SU-DHL-6 (cell line): Measurements from ENCODE around the gene MFAP3L.

Source experiments
- H2AFZ ChIP-seq: fragments of 200-600 bp; sonication (generic); 2 replicates; pipeline ENCODE4 v1.6.1; 2014; ENCODE audit warnings: low read depth, mild to moderate bottlenecking, moderate library complexity, mixed read lengths, antibody characterized with exemption, low read length; ENCODE audit not compliant: severe bottlenecking
- H3F3A ChIP-seq: fragments of 200-600 bp; shearing (Covaris generic); 2 replicates; pipeline ENCODE4 v1.6.0; 2016; ENCODE audit warnings: antibody characterized with exemption, mild to moderate bottlenecking; ENCODE audit not compliant: insufficient read depth
- H3K27ac ChIP-seq: fragments of 200-600 bp; sonication (generic); 2 replicates; pipeline ENCODE4 v1.5.1; 2016; ENCODE audit warnings: low read depth, mild to moderate bottlenecking, low read length, moderate library complexity, mixed read lengths
- H3K27me3 ChIP-seq: fragments of 200-600 bp; sonication (generic), shearing (Covaris generic); 2 replicates; pipeline ENCODE4 v1.6.0; 2014; ENCODE audit warnings: mild to moderate bottlenecking, low read length
- H3K36me3 ChIP-seq: fragments of 200-600 bp; sonication (generic); 2 replicates; pipeline ENCODE4 v1.6.1; 2014; ENCODE audit warnings: mild to moderate bottlenecking, low read length, mixed read lengths
- H3K4me2 ChIP-seq: fragments of 300-600, 200-600 bp; shearing (Covaris generic), sonication (generic); 2 replicates; pipeline ENCODE4 v1.6.0; 2014; ENCODE audit warnings: low read length, low read depth, mild to moderate bottlenecking; ENCODE audit not compliant: poor library complexity, severe bottlenecking
- H3K4me3 ChIP-seq: fragments of 200-600 bp; sonication (generic); 2 replicates; pipeline ENCODE4 v1.5.1; 2014; ENCODE audit warnings: antibody characterized with exemption, low read length, mild to moderate bottlenecking, mixed read lengths; ENCODE audit not compliant: insufficient read depth, poor library complexity, severe bottlenecking
- H3K79me2 ChIP-seq: fragments of 200-600 bp; sonication (generic); 2 replicates; pipeline ENCODE4 v1.6.1; 2014; ENCODE audit warnings: mild to moderate bottlenecking, low read length, moderate library complexity; ENCODE audit not compliant: insufficient read depth
- H3K9ac ChIP-seq: fragments of 200-600 bp; sonication (generic); 2 replicates; pipeline ENCODE4 v1.7.0; 2014; ENCODE audit warnings: mild to moderate bottlenecking, low read length
- H3K9me2 ChIP-seq: fragments of 200-600 bp; sonication (generic); replicated peaks from 2 replicates; pipeline ENCODE4 v1.6.1; 2014; ENCODE audit warnings: low read length; ENCODE audit not compliant: insufficient read depth
- H3K9me3 ChIP-seq: fragments of 200-600 bp; sonication (generic); 2 replicates; pipeline ENCODE4 v1.6.1; 2014; ENCODE audit warnings: low read length, mixed read lengths; ENCODE audit not compliant: insufficient read depth
- H4K20me1 ChIP-seq: fragments of 200-600 bp; sonication (generic); 2 replicates; pipeline ENCODE4 v1.6.1; 2014; ENCODE audit warnings: low read depth, mild to moderate bottlenecking, antibody characterized with exemption, low read length, moderate library complexity, mixed read lengths
- EZH2phosphoT487 ChIP-seq: fragments of 200-600 bp; sonication (generic), shearing (Covaris generic); conservative IDR thresholded peaks from 2 replicates; pipeline ENCODE4 v1.6.1; 2018; ENCODE audit warnings: mild to moderate bottlenecking, antibody characterized with exemption, low read length, moderate library complexity, mixed read lengths
- TF ChIP-seq, protein P1 (sequence below): fragments of 200-600 bp; sonication (generic); IDR thresholded peaks from one replicate; pipeline ENCODE4 v1.5.1; 2017; ENCODE audit warnings: antibody characterized with exemption, mild to moderate bottlenecking, low read length, moderate library complexity; ENCODE audit not compliant: insufficient read depth, poor library complexity, severe bottlenecking

Gene MFAP3L

DNA sequence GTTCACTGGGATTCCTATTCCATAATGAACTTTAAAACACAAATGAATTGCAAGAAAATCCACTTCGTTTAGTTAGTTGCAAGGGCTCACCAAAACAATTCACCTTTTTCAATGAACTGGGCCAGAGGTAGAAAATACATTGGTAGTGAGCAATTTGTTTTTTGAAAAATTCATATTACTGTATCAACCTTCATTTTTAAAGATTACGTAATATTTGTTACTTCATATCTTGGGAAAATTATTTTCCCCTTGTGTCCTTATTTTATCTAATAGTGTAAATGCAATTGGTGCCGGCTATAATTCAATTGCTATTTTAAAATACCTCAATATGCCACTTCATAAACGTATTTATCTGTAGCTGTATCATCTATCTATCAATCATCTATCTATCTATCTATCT lies 41.5 kb downstream of the MFAP3L start:
- H3K79me2 ChIP-seq = no peaks in the 10 kb centered on the region
- no peak overlapping the region for H3K4me3 ChIP-seq
- no peaks in the 10 kb centered on the region for H4K20me1 ChIP-seq
- H3K9ac ChIP-seq = no peak overlapping the region
- no peak for TF ChIP-seq EZH2phosphoT487
- TF ChIP-seq, protein P1, sequence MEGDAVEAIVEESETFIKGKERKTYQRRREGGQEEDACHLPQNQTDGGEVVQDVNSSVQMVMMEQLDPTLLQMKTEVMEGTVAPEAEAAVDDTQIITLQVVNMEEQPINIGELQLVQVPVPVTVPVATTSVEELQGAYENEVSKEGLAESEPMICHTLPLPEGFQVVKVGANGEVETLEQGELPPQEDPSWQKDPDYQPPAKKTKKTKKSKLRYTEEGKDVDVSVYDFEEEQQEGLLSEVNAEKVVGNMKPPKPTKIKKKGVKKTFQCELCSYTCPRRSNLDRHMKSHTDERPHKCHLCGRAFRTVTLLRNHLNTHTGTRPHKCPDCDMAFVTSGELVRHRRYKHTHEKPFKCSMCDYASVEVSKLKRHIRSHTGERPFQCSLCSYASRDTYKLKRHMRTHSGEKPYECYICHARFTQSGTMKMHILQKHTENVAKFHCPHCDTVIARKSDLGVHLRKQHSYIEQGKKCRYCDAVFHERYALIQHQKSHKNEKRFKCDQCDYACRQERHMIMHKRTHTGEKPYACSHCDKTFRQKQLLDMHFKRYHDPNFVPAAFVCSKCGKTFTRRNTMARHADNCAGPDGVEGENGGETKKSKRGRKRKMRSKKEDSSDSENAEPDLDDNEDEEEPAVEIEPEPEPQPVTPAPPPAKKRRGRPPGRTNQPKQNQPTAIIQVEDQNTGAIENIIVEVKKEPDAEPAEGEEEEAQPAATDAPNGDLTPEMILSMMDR = no peak
- H3K4me2 ChIP-seq = no peak overlapping the region
- no peaks in the 10 kb centered on the region for H3K27me3 ChIP-seq
- no peak overlapping the region for H3K27ac ChIP-seq
- H2AFZ ChIP-seq = no peak overlapping the region
- H3F3A ChIP-seq = no peaks in the 10 kb centered on the region
- no peaks in the 10 kb centered on the region for H3K36me3 ChIP-seq
- no peaks in the 10 kb centered on the region for H3K9me2 ChIP-seq
- H3K9me3 ChIP-seq = no peaks in the 10 kb centered on the region

DNA sequence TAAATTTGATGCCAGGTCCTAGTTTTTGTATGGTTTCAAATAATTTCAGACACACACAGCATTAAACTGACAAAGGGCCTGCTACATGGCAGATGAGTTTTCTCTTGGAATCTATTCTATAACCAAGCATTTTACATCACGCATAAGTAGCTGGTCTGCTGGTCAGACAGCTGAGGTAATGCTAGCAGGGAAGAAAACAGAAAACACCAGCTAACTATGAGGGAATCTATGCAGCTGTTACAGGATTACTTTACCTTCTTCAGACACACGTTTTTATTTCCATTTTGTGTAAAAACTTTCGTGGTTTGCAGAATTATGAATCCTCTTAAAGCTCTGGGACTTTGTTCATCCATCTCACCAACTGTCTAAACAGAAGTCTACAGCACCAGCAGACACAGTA lies 42.0 kb downstream of the MFAP3L start:
- H3K27ac ChIP-seq = no peak overlapping the region
- H3F3A ChIP-seq = no peaks in the 10 kb centered on the region
- TF ChIP-seq, protein P1 = no peak
- TF ChIP-seq EZH2phosphoT487 = no peak
- no peaks in the 10 kb centered on the region for H3K9me2 ChIP-seq
- no peaks in the 10 kb centered on the region for H3K27me3 ChIP-seq
- no peak overlapping the region for H2AFZ ChIP-seq
- H3K9ac ChIP-seq = no peak overlapping the region
- H3K4me2 ChIP-seq = no peak overlapping the region
- H4K20me1 ChIP-seq = no peaks in the 10 kb centered on the region
- no peak overlapping the region for H3K4me3 ChIP-seq
- H3K36me3 ChIP-seq = no peaks in the 10 kb centered on the region
- H3K9me3 ChIP-seq = no peaks in the 10 kb centered on the region
- no peaks in the 10 kb centered on the region for H3K79me2 ChIP-seq

DNA sequence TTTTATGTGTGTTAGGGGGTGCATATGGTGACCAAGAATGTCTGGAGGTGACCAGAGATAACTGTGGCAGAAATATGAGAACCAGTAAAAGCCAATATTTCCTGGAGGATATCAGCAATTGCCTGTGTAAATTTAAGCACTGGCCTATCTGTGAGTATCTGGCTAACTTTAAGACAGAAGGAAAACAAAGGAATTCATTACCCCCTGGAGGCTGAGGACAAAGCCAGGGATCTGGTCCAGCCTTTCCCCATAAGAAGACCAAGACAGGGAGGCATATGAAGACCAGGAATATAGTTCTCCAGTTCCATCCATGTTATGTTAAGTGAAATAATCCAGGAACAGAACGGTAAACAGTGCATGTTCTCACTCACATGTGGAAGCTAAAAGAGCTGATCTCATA lies 49.2 kb downstream of the MFAP3L start:
- Histone ChIP-seq H2AFZ (no peak overlapping the region), H3K27me3 (no peaks in the 10 kb centered on the region), H3K9me3 (no peaks in the 10 kb centered on the region), H3K27ac (no peak overlapping the region), H3K9ac (no peak overlapping the region), H3F3A (no peaks in the 10 kb centered on the region), H3K36me3 (no peaks in the 10 kb centered on the region), H3K79me2 (no peaks in the 10 kb centered on the region), H3K9me2 (no peaks in the 10 kb centered on the region), H4K20me1 (no peaks in the 10 kb centered on the region), H3K4me3 (no peak overlapping the region), H3K4me2 (no peak overlapping the region)
- TF ChIP-seq, protein P1 = no peak
- TF ChIP-seq EZH2phosphoT487 = no peak
